Activated naive CD4-positive, alpha-beta T cell treated with Interleukin-2 at 50 U/mL for 16 hours (primary cell): Measurements from ENCODE around the gene ZNF423.
A peak's percentile ranks its signal among the peaks of the same experiment; 100 is the strongest.
"Not testable (repeated sequence)": the region's sequence is repeated elsewhere in the genome, so short reads cannot be mapped to it uniquely, and the experiment has no call there.

Experiments used
- DNase-seq: peaks from one replicate; pipeline ENCODE4 v3.0.0-alpha.2; 2020

The ZNF423 gene

GRCh38 chr16:49855822-49856671 lies at the start of gene ZNF423:
TSS of gene ZNF423 (minus strand) at chr16:49856112. CDS start at chr16:49855774, 338 bp downstream.
- DNase-seq, result no peak

GRCh38 chr16:49904348-49905062 lies 48.6 kb upstream of the ZNF423 start:
- no peak for DNase-seq

GRCh38 chr16:49902908-49903307 lies 47.0 kb upstream of the ZNF423 start:
- no peak for DNase-seq

DNA sequence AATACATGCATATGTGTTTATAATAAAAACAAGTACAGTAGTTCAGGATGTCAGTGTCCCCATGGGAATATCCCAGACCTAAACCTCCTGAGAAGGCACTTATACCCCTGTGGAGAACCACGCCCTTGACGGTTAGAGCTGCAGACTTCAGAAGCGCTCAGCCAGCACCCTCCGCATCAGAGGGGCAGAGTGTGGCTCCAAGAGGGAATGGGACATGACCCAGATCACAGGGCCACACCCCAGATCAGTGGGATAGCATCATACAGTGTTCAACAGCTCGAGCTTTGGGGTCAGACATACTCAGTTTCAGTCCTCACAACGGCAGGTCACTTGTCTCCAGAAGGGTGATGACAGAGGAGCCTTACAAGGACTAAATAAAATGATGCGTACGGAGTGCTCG lies 45.8 kb upstream of the ZNF423 start:
- no peak for DNase-seq

DNA sequence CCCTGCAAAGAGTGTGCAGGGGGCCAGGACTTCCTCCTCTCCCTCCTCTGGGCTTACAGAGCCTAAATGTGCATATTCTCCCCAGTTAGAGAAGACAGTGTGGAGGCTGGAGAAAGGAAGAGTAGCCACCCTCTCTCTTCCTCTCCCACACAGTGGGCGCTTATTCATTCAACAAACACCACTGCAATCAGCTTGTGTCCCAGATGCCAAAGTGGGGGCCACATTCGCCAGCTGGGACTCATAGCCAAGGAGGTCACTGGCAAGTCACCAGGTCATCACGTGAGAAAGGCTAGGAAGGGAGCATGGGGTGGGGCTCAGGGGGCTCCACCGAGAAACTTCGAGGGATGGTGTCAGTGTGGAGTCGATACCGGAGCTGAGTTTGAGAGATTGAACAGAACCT lies 45.0 kb upstream of the ZNF423 start:
- DNase-seq, result no peak

- DNase-seq, result no peak
Measured at GRCh38 chr16:49899991-49900695, 44.2 kb upstream of the ZNF423 start.

DNA sequence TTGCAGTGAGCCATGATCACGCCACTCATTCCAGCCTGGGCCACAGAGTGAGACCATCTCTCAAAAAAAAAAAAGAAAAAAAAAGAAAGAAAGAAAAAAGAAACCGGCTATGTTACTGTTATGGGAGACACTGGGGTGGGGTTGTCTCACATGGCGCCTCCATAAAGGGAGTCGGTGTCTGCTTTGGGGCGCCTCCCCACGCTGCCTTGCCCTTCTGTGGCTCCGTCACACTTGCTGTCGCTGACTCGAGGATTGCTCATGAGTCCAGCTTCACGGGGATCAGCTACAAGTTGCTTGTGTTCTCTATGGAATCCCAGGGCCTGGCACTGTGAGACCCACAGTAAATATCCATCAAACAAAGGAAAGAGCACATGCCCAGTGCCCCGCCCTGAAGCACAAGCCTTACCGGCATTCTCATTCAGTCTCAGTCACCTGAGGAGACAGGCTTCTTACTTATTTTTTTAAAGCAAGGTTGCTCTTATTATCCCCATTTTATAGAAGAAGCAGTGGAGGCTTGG lies 40.6 kb upstream of the ZNF423 start:
- no peak for DNase-seq

GRCh38 chr16:49890876-49891275 lies 35.0 kb upstream of the ZNF423 start:
- DNase-seq, result no peak

GRCh38 chr16:49889725-49890397 lies 33.9 kb upstream of the ZNF423 start:
- DNase-seq, result no peak

- no peak for DNase-seq
Measured at GRCh38 chr16:49886554-49887094, 30.7 kb upstream of the ZNF423 start.

GRCh38 chr16:49884033-49885015 lies 28.4 kb upstream of the ZNF423 start:
- DNase-seq, result no peak

GRCh38 chr16:49883076-49884014 lies 27.4 kb upstream of the ZNF423 start:
- DNase-seq, result no peak

- no peak for DNase-seq
Measured at GRCh38 chr16:49881890-49882289, 26.0 kb upstream of the ZNF423 start.

GRCh38 chr16:49878540-49878939 lies 22.6 kb upstream of the ZNF423 start:
- not testable (repeated sequence) for DNase-seq

GRCh38 chr16:49876716-49877129 lies 20.8 kb upstream of the ZNF423 start:
- peak; percentile 20 for DNase-seq

DNA sequence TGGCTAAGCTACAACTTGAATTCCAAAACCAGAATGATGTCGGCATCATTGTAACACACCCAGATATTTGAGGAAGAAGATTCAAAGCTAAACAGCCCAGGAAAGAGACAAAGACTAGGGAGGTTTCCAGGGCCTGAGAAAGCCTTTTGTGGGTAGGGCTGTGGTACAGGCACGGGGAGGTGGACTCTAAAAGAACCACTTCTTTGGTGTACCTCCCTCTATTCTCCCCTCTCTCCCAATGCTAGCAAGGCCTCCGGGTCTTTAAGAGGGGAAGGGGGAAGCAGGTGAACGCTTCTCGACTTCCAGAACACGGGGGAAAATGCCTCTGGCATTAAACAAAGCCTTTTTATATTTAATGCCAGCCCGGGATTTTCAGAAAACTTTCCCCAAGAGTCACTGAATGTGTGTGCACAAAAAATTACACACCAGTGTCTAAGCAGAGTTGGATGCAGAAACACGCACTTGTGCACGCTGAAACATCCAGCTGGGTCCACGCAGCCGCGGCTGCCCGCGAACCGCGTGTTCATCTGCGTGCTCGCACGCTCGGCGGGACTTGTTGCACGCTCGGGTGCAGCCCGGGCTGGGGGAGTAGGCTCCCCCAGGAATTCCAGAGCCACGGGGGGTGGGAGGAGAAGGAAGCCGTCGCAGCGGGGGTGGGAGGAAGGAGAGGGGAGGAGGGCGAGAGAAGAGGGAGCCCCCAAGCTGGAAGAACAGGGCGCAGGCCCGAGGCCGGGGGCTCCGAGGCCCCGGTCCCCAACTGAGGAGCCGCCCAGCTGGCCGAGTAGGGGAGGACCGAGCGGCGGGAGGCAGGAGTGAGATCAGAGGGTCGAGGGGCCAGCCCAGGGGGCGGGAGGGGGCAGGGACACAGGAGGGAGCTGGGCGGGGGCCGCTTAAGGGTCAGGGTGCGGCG lies 20.1 kb upstream of the ZNF423 start:
- DNase-seq, result no peak

GRCh38 chr16:49874613-49875237 lies 18.8 kb upstream of the ZNF423 start:
- DNase-seq, result no peak

GRCh38 chr16:49871824-49872223 lies 15.9 kb upstream of the ZNF423 start:
- DNase-seq, result not testable (repeated sequence)
